Measurements from ENCODE around the gene SFT2D1. TPM values are rescaled to one million over a fixed set of nuclear protein-coding genes. Genes with fewer than 3 reads are reported as not detected.

Gene SFT2D1
- total and polyA plus RNA-seq, 9 of the 15 experiments (the other 6 are each of a cell fraction or from before 2014, with no cell fraction given), result 54.4 to 140 (median 74.6) TPM

- TF ChIP-seq, protein P1, sequence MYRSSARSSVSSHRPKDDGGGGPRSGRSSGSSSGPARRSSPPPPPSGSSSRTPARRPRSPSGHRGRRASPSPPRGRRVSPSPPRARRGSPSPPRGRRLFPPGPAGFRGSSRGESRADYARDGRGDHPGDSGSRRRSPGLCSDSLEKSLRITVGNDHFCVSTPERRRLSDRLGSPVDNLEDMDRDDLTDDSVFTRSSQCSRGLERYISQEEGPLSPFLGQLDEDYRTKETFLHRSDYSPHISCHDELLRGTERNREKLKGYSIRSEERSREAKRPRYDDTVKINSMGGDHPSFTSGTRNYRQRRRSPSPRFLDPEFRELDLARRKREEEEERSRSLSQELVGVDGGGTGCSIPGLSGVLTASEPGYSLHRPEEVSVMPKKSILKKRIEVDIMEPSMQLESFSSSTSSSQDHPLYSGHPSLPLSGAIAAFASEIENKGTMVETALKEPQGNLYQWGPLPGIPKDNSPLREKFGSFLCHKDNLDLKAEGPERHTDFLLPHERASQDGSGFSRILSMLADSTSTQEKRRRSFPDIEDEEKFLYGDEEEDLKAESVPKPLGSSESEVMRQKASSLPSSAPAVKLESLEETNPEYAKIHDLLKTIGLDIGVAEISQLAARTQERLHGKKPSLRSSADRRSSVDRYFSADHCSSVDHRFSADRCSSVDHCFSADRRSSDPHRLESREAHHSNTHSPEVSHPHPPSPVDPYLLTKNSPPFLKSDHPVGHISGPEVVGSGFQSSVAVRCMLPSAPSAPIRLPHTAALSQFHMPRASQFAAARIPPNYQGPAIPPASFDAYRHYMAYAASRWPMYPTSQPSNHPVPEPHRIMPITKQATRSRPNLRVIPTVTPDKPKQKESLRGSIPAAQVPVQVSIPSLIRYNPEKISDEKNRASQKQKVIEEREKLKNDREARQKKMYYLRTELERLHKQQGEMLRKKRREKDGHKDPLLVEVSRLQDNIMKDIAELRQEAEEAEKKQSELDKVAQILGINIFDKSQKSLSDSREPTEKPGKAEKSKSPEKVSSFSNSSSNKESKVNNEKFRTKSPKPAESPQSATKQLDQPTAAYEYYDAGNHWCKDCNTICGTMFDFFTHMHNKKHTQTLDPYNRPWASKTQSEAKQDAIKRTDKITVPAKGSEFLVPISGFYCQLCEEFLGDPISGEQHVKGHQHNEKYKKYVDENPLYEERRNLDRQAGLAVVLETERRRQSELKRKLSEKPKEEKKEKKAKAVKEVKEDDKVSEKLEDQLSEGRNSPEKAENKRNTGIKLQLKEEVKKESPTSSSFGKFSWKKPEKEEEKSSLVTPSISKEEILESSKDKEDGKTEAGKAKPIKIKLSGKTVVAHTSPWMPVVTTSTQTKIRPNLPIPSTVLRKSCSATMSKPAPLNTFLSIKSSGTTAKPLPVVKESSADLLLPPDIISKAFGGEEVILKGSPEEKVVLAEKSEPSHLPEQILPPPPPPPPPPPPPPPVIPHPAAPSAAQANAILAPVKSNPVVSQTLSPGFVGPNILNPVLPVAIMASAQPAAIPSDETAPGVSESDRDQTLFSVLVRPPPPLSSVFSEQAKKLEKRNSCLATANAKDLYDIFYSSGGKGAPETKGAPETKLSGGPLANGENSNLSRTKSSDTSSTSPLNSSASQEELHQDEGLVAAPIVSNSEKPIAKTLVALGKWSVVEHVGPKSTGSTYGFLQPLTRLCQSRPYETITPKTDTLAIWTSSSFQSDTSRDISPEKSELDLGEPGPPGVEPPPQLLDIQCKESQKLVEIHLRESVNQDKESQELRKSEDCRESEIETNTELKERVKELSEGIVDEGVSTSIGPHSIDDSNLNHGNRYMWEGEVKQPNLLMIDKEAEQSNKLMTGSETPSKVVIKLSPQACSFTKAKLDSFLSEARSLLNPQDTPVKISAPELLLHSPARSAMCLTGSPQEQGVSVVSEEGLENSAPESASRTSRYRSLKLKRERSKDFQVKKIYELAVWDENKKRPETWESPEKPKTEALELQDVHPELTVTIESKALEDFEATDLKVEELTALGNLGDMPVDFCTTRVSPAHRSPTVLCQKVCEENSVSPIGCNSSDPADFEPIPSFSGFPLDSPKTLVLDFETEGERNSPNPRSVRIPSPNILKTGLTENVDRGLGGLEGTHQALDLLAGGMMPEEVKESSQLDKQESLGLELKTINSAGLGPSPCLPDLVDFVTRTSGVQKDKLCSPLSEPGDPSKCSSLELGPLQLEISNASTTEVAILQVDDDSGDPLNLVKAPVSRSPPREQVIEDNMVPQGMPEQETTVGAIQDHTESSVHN (IDR thresholded peaks at IDR 0.05; ENCODE audit: borderline replicate concordance in 1 of 2, low read depth in 1 of 2), result no peak
- TF ChIP-seq, protein P2, sequence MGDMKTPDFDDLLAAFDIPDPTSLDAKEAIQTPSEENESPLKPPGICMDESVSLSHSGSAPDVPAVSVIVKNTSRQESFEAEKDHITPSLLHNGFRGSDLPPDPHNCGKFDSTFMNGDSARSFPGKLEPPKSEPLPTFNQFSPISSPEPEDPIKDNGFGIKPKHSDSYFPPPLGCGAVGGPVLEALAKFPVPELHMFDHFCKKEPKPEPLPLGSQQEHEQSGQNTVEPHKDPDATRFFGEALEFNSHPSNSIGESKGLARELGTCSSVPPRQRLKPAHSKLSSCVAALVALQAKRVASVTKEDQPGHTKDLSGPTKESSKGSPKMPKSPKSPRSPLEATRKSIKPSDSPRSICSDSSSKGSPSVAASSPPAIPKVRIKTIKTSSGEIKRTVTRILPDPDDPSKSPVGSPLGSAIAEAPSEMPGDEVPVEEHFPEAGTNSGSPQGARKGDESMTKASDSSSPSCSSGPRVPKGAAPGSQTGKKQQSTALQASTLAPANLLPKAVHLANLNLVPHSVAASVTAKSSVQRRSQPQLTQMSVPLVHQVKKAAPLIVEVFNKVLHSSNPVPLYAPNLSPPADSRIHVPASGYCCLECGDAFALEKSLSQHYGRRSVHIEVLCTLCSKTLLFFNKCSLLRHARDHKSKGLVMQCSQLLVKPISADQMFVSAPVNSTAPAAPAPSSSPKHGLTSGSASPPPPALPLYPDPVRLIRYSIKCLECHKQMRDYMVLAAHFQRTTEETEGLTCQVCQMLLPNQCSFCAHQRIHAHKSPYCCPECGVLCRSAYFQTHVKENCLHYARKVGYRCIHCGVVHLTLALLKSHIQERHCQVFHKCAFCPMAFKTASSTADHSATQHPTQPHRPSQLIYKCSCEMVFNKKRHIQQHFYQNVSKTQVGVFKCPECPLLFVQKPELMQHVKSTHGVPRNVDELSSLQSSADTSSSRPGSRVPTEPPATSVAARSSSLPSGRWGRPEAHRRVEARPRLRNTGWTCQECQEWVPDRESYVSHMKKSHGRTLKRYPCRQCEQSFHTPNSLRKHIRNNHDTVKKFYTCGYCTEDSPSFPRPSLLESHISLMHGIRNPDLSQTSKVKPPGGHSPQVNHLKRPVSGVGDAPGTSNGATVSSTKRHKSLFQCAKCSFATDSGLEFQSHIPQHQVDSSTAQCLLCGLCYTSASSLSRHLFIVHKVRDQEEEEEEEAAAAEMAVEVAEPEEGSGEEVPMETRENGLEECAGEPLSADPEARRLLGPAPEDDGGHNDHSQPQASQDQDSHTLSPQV (IDR thresholded peaks at IDR 0.05), result 0 out of 2 replicates have a peak, but pooled peaks have one; percentile 46
- peak; percentile 87 for TF ChIP-seq POLR2A (conservative IDR thresholded peaks at IDR 0.05)
- TF ChIP-seq, protein P3, sequence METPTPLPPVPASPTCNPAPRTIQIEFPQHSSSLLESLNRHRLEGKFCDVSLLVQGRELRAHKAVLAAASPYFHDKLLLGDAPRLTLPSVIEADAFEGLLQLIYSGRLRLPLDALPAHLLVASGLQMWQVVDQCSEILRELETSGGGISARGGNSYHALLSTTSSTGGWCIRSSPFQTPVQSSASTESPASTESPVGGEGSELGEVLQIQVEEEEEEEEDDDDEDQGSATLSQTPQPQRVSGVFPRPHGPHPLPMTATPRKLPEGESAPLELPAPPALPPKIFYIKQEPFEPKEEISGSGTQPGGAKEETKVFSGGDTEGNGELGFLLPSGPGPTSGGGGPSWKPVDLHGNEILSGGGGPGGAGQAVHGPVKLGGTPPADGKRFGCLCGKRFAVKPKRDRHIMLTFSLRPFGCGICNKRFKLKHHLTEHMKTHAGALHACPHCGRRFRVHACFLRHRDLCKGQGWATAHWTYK (CRISPR knock-in tag; IDR thresholded peaks at IDR 0.05), result no peak
- TF ChIP-seq, protein P4, sequence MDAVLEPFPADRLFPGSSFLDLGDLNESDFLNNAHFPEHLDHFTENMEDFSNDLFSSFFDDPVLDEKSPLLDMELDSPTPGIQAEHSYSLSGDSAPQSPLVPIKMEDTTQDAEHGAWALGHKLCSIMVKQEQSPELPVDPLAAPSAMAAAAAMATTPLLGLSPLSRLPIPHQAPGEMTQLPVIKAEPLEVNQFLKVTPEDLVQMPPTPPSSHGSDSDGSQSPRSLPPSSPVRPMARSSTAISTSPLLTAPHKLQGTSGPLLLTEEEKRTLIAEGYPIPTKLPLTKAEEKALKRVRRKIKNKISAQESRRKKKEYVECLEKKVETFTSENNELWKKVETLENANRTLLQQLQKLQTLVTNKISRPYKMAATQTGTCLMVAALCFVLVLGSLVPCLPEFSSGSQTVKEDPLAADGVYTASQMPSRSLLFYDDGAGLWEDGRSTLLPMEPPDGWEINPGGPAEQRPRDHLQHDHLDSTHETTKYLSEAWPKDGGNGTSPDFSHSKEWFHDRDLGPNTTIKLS (IDR thresholded peaks at IDR 0.05; ENCODE audit: borderline replicate concordance, low read depth), result peak; percentile 93
- peak; percentile 100 for TF ChIP-seq RBM25 (IDR thresholded peaks at IDR 0.05; ENCODE audit: low read depth, low read length, severe bottlenecking)
- TF ChIP-seq DIDO1 (tag; IDR thresholded peaks at IDR 0.05; ENCODE audit: low read depth), result no peak
- peak in 1 of 2 experiments; percentile 21; a peak in 1 of 4 replicates for TF ChIP-seq KDM4B (IDR thresholded peaks at IDR 0.05; ENCODE audit: borderline replicate concordance in 2 of 2, low read depth in 1 of 2)
- no peak for TF ChIP-seq ESRRB (CRISPR knock-in tag; IDR thresholded peaks at IDR 0.05; ENCODE audit: borderline replicate concordance)
- TF ChIP-seq HEY1 (CRISPR knock-in tag; IDR thresholded peaks at IDR 0.05; ENCODE audit: borderline replicate concordance), result no peak
Observed at GRCh38 chr6:166382933-166383801, 40.8 kb upstream of the SFT2D1 start, which contains the start of gene MPC1 (continued).
